SU-DHL-6 (cell line): ENCODE results near the gene CUBN.

Source experiments
- CTCF ChIP-seq: fragments of 200-600 bp; sonication (generic); IDR thresholded peaks from one replicate; pipeline ENCODE4 v1.5.1; 2017; ENCODE audit warnings: antibody characterized with exemption, mild to moderate bottlenecking, low read length, moderate library complexity; ENCODE audit not compliant: insufficient read depth, poor library complexity, severe bottlenecking
- EZH2phosphoT487 ChIP-seq: fragments of 200-600 bp; sonication (generic), shearing (Covaris generic); conservative IDR thresholded peaks from 2 replicates; pipeline ENCODE4 v1.6.1; 2018; ENCODE audit warnings: mild to moderate bottlenecking, antibody characterized with exemption, low read length, moderate library complexity, mixed read lengths

- no peak for TF ChIP-seq CTCF
- TF ChIP-seq EZH2phosphoT487: no peak
Measured at GRCh38 chr10:17049195-17049594, 80.4 kb downstream of the CUBN start.
